GM12878 (cell line): Measurements from ENCODE around the gene TPD52L2. TPM values are rescaled to one million over a fixed set of nuclear protein-coding genes. Genes with fewer than 3 reads are reported as not detected.

Source experiments
- ATAC-seq: fragments of 200-7000 bp; cut with Tn5 transposase; 3 replicates; pipeline ENCODE4 v1.9.1; 2020; ENCODE audit warnings: mild to moderate bottlenecking, moderate library complexity
- BruUV-seq: library from RNA; stranded (reverse); fragments of 400-500 nt; replicated peaks from 2 replicates; lab custom pipeline; 2021; lab: Mats Ljungman, UMichigan
- CTCF ChIA-PET: fragments of 300-600 bp; sonication (Branson Sonifier 250); formaldehyde crosslinking; extraction: SDS; loops from one replicate; lab custom pipeline; 2021; ENCODE audit warnings: inconsistent platforms; lab: Yijun Ruan, JAX
- POLR2A ChIA-PET: fragments of 350-600 bp; formaldehyde crosslinking; extraction: SDS; loops from one replicate; lab custom pipeline; 2021; ENCODE audit warnings: inconsistent platforms; lab: Charles Lee
- RAD21 ChIA-PET: fragments of 300-600 bp; sonication (Branson Sonifier 250); formaldehyde crosslinking; loops from one replicate; lab custom pipeline; 2023; ENCODE audit warnings: antibody characterized with exemption; ENCODE audit not compliant: unreplicated experiment; lab: Charles Lee
- SMC1A ChIA-PET: fragments of 300-600 bp; sonication (Branson Sonifier 250); formaldehyde crosslinking; loops from one replicate; lab custom pipeline; 2023; ENCODE audit not compliant: unreplicated experiment, uncharacterized antibody; lab: Charles Lee
- DNase-seq: peaks from one replicate; pipeline ENCODE4 v3.0.0-alpha.2; 2011; ENCODE audit warnings: low read depth, low spot score
- FAIRE-seq: peaks from 3 replicates; lab custom pipeline; 2011; peaks lifted over from hg19 to GRCh38; lab: Jason Lieb, UNC
- H2AFZ ChIP-seq: 2 replicates; pipeline ENCODE4 v1.6.0; 2011; ENCODE audit warnings: low read depth, low read length, control low read depth; ENCODE audit not compliant: control insufficient read depth
- H3K27ac ChIP-seq: 2 replicates; pipeline ENCODE4 v1.5.1; 2011; ENCODE audit warnings: control low read depth; ENCODE audit not compliant: control insufficient read depth, insufficient read depth
- H3K27me3 ChIP-seq, 2 experiments: replicated peaks in 1 of 2; 2 replicates each; pipeline versions ENCODE4 v1.6.0 to v1.6.1; 2011; ENCODE audit warnings: low read length in 1 of 2; ENCODE audit not compliant: control insufficient read depth in 2 of 2, insufficient read depth in 2 of 2
- H3K36me3 ChIP-seq, 2 experiments: 2 replicates each; pipeline ENCODE4 v1.5.1; 2011; ENCODE audit warnings: low read length in 1 of 2; ENCODE audit not compliant: control insufficient read depth in 2 of 2, insufficient read depth in 2 of 2
- H3K4me1 ChIP-seq: 2 replicates; pipeline ENCODE4 v1.6.1; 2011; ENCODE audit warnings: mild to moderate bottlenecking, low read length, moderate library complexity, mixed read lengths; ENCODE audit not compliant: control insufficient read depth, insufficient read depth
- H3K4me2 ChIP-seq: 2 replicates; pipeline ENCODE4 v1.6.0; 2011; ENCODE audit warnings: control low read depth; ENCODE audit not compliant: control insufficient read depth, insufficient read depth
- H3K4me3 ChIP-seq: fragments of 200-600 bp; sonication (generic); 2 replicates; pipeline ENCODE4 v1.5.1; 2016
- H3K79me2 ChIP-seq: 2 replicates; pipeline ENCODE4 v1.6.0; 2011; ENCODE audit warnings: low read length; ENCODE audit not compliant: control insufficient read depth, insufficient read depth
- H3K9ac ChIP-seq: 2 replicates; pipeline ENCODE4 v1.8.0; 2011; ENCODE audit warnings: low read length, control low read depth, mixed read lengths; ENCODE audit not compliant: control insufficient read depth, insufficient read depth
- H3K9me3 ChIP-seq: replicated peaks from 3 replicates; pipeline ENCODE4 v1.5.1; 2011; ENCODE audit warnings: mild to moderate bottlenecking, low read length; ENCODE audit not compliant: control insufficient read depth, insufficient read depth
- H4K20me1 ChIP-seq: 2 replicates; pipeline ENCODE4 v1.6.0; 2011; ENCODE audit not compliant: control insufficient read depth, insufficient read depth
- EED ChIP-seq: sonication (generic); IDR thresholded peaks from 2 replicates; pipeline ENCODE4 v1.6.1; 2016; ENCODE audit warnings: antibody characterized with exemption, low read depth
- EGR1 ChIP-seq, 2 experiments: IDR thresholded peaks; 1 replicate in 1 of 2; 2 replicates in 1 of 2; pipeline ENCODE4 v1.6.1; 2011 to 2012; ENCODE audit warnings: low read depth in 2 of 2, low read length in 2 of 2, borderline replicate concordance in 1 of 2, mild to moderate bottlenecking in 1 of 2, moderate library complexity in 1 of 2
- ESRRA ChIP-seq: IDR thresholded peaks from 2 replicates; pipeline ENCODE4 v1.6.1; 2012; ENCODE audit warnings: mild to moderate bottlenecking, low read length, improper control_type of control experiment
- HCFC1 ChIP-seq: fragments of 150-350 bp; IDR thresholded peaks from 2 replicates; pipeline ENCODE4 v1.6.1; 2014; ENCODE audit warnings: low read length
- IRF5 ChIP-seq: fragments of 450-650 bp; IDR thresholded peaks from 2 replicates; pipeline ENCODE4 v1.6.1; 2017; ENCODE audit warnings: borderline replicate concordance
- KLF5 ChIP-seq: fragments of 450-650 bp; IDR thresholded peaks from 2 replicates; pipeline ENCODE4 v1.6.1; 2014; ENCODE audit warnings: mild to moderate bottlenecking; ENCODE audit not compliant: partially characterized antibody
- NFXL1 ChIP-seq: fragments of 450-650 bp; IDR thresholded peaks from 2 replicates; pipeline ENCODE4 v1.6.1; 2017; ENCODE audit warnings: antibody characterized with exemption, mild to moderate bottlenecking, borderline replicate concordance
- NR2F1 ChIP-seq: fragments of 450-650 bp; conservative IDR thresholded peaks from 2 replicates; pipeline ENCODE4 v1.6.1; 2017; ENCODE audit warnings: mild to moderate bottlenecking
- PAX8 ChIP-seq: fragments of 450-650 bp; IDR thresholded peaks from 2 replicates; pipeline ENCODE4 v1.6.1; 2017; ENCODE audit warnings: mild to moderate bottlenecking, moderate library complexity
- SUZ12 ChIP-seq: fragments of 200-600 bp; sonication (generic); IDR thresholded peaks from one replicate; pipeline ENCODE4 v1.6.1; 2018; ENCODE audit warnings: antibody characterized with exemption, mild to moderate bottlenecking; ENCODE audit not compliant: unreplicated experiment
- TARDBP ChIP-seq: IDR thresholded peaks from 2 replicates; pipeline ENCODE4 v1.6.1; 2016; ENCODE audit warnings: borderline replicate concordance
- YY1 ChIP-seq: IDR thresholded peaks from 2 replicates; pipeline ENCODE4 v1.6.1; 2011; ENCODE audit warnings: low read depth, mild to moderate bottlenecking, low read length
- ZZZ3 ChIP-seq: IDR thresholded peaks from 2 replicates; pipeline ENCODE4 v1.6.1; 2011; ENCODE audit warnings: low read depth; ENCODE audit not compliant: control insufficient read depth, insufficient read length
- WGBS: methylation state at CpG from one replicate; pipeline ENCODE4 v1.1.6; 2016; ENCODE audit warnings: low lambda C conversion rate; ENCODE audit not compliant: insufficient replicate concordance, insufficient coverage; ENCODE audit errors: missing lambda C conversion rate; 5-methylcytosine and 5-hydroxymethylcytosine counted together
- in situ Hi-C: fragments of 300-500 bp; cut with MboI; formaldehyde crosslinking; loops from 9 replicates; pipeline ENCODE4 v1.14.3; 2018; ENCODE audit warnings: mixed read lengths
- intact Hi-C: fragments of 100-400 bp; cut with micrococcal nuclease; formaldehyde crosslinking; loops from one replicate; pipeline ENCODE4 v1.14.2; 2022; ENCODE audit not compliant: unreplicated experiment
- polyA plus RNA-seq, 11 experiments: library from polyadenylated mRNA; depleted of rRNA in 4 of 11; unstranded in 6 of 11; stranded (reverse) in 5 of 11; fragments of >200 nt; fragmentation: Nextera tagmentation in 4 of 11; fragmentation: Illumina TruSeq in 1 of 11; extraction: Ambion mirVana in 4 of 11; extraction: Trizol in 1 of 11; gene quantifications; 1 replicate in 1 of 11; 2 replicates in 10 of 11; pipeline versions ENCODE4 v1.2.1 to v1.2.3, GENCODE V29; 2011 to 2016; ENCODE audit warnings: inconsistent platforms in 2 of 11, missing spikeins in 2 of 11, low read depth in 1 of 11
- total RNA-seq, 4 experiments: library from RNA; depleted of rRNA in 3 of 4; stranded (reverse); fragments of >200 nt in 3 of 4; fragmentation: Illumina TruSeq in 1 of 4; extraction: Trizol in 1 of 4; gene quantifications; 2 replicates each; pipeline versions ENCODE4 v1.2.1 to v1.2.3, GENCODE V29; 2013 to 2021

The TPD52L2 gene
- total and polyA plus RNA-seq, 10 of the 15 experiments (the other 5 are each of a cell fraction or from before 2014, with no cell fraction given), result 1.6 to 71.0 (median 46.3) TPM

GRCh38 chr20:63876489-63877036 lies 11.5 kb downstream of the TPD52L2 start:
- FAIRE-seq (no peak), DNase-seq (no peak), ATAC-seq (no peak)
- Histone ChIP-seq H3K27ac (no peak overlapping the region), H3K27me3 (no peaks in the 10 kb centered on the region), H3K36me3 (peaks cover 9 to 13% of the 10 kb centered on the region in 2 experiments), H3K4me3 (no peak overlapping the region), H3K79me2 (no peaks in the 10 kb centered on the region; the same call in 1 of the 2 replicates), H3K4me1 (no peaks in the 10 kb centered on the region), H4K20me1 (no peaks in the 10 kb centered on the region), H3K9ac (no peak overlapping the region), H3K9me3 (no peaks in the 10 kb centered on the region), H2AFZ (no peak overlapping the region), H3K4me2 (no peak overlapping the region)
- ChIA-PET SMC1A (no interaction called here), RAD21 (interaction anchor here (1.9 kb wide), 1 partner anchor 91 kb away, joined by 7 read pairs; no protein-coding TSS in a partner anchor), CTCF (no interaction called here), POLR2A (interaction anchor here (0.6 kb wide), 1 partner anchor 113 kb away, joined by 5 read pairs; no protein-coding TSS in a partner anchor)
- WGBS, result 88% methylated on average over 19 of the region's 19 CpGs
- TSS peak; percentile 31 for BruUV-seq
- TF ChIP-seq EED (no peak), PAX8 (no peak), SUZ12 (no peak), HCFC1 (no peak), YY1 (no peak), TARDBP (no peak), ZZZ3 (no peak), EGR1 (IDR thresholded peaks at IDR 0.05; ENCODE audit: borderline replicate concordance in 1 of 2, low read depth in 2 of 2, low read length in 2 of 2) (no peak), ESRRA (no peak), IRF5 (no peak), NR2F1 (no peak), NFXL1 (no peak), KLF5 (no peak)
- in situ Hi-C loops (no loop called here), intact Hi-C loops (no loop called here)
